Endometrial microvascular endothelial cells (primary cell): ENCODE measurements around the gene PRKCE. TPM values are rescaled to one million over a fixed set of nuclear protein-coding genes. Genes with fewer than 3 reads are reported as not detected.

Experiments
- in situ Hi-C: cut with HindIII; loops from 2 replicates; pipeline ENCODE4 v1.10.0; 2017; ENCODE audit warnings: low sequenced_read_pairs, low pct_unique_long_range_greater_than_20kb; ENCODE audit errors: inconsistent ontology term
- total RNA-seq: library from RNA; depleted of rRNA; stranded (reverse); fragments of >200 nt; gene quantifications from one replicate; pipeline ENCODE4 v1.2.3, GENCODE V29; 2015; ENCODE audit errors: inconsistent ontology term

PRKCE gene
- total RNA-seq, 1 donor from 2014 or later, result 155 TPM

GRCh38 chr2:46072101-46072820 is 420.8 kb downstream of the PRKCE start:
- in situ Hi-C loops, result no loop called here

GRCh38 chr2:46073540-46074046 is 422.1 kb downstream of the PRKCE start:
- in situ Hi-C loops, result no loop called here

- in situ Hi-C loops, result no loop called here
Measured at GRCh38 chr2:46074501-46074900, 423.0 kb downstream of the PRKCE start.

GRCh38 chr2:46075848-46076247 is 424.4 kb downstream of the PRKCE start:
- in situ Hi-C loops, result no loop called here

GRCh38 chr2:46076251-46076650 is 424.8 kb downstream of the PRKCE start:
- in situ Hi-C loops, result no loop called here

GRCh38 chr2:46076875-46077274 is 425.4 kb downstream of the PRKCE start:
- in situ Hi-C loops, result no loop called here

- in situ Hi-C loops, result no loop called here
Measured at GRCh38 chr2:46077522-46078107, 426.1 kb downstream of the PRKCE start.

GRCh38 chr2:46079985-46080560 is 428.6 kb downstream of the PRKCE start:
- in situ Hi-C loops, result no loop called here

- in situ Hi-C loops, result no loop called here
Measured at GRCh38 chr2:46082531-46083485, 431.3 kb downstream of the PRKCE start.

- in situ Hi-C loops, result no loop called here
Measured at GRCh38 chr2:46086578-46087070, 435.1 kb downstream of the PRKCE start.

GRCh38 chr2:46087492-46087891 is 436.0 kb downstream of the PRKCE start:
- in situ Hi-C loops, result no loop called here

- in situ Hi-C loops, result no loop called here
Measured at GRCh38 chr2:46091004-46091403, 439.5 kb downstream of the PRKCE start.

GRCh38 chr2:46091961-46092667 is 440.6 kb downstream of the PRKCE start:
- in situ Hi-C loops, result no loop called here

- in situ Hi-C loops, result no loop called here
Measured at GRCh38 chr2:46094689-46095088, 443.2 kb downstream of the PRKCE start.

- in situ Hi-C loops, result no loop called here
Measured at GRCh38 chr2:46095830-46096229, 444.4 kb downstream of the PRKCE start.

GRCh38 chr2:46096260-46096659 is 444.8 kb downstream of the PRKCE start:
- in situ Hi-C loops, result no loop called here

GRCh38 chr2:46097714-46098480 is 446.4 kb downstream of the PRKCE start:
- in situ Hi-C loops, result no loop called here

- in situ Hi-C loops, result no loop called here
Measured at GRCh38 chr2:46098621-46099062, 447.2 kb downstream of the PRKCE start.
